Measurements from ENCODE around the gene BTBD16.

Gene BTBD16

DNA sequence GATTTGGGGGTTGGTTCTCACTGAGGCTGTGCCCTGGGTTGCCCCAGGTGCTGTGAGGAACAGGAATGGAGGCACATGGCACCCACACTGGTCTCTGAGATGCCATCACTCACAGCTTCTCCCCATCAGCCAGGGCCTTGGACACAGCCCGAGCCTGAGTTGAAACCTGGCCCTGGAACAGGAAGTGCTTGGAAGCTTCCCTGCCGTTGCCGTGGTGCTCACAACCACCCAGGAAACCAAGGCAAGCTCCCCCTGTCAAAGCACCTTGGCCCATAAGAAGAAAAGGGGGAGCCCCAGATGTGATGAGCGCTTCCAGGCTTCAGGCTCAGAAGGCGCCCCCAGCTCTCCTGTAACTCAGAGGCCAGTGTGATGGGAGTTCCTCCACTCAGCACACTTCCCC is at the start of gene BTBD16:
Gene BTBD16, plus strand, starts transcription at position 221 of the 400 bp plus-strand sequence. CDS start 3,786 bp downstream, outside the sequence.
- no peak for DNase-seq

DNA sequence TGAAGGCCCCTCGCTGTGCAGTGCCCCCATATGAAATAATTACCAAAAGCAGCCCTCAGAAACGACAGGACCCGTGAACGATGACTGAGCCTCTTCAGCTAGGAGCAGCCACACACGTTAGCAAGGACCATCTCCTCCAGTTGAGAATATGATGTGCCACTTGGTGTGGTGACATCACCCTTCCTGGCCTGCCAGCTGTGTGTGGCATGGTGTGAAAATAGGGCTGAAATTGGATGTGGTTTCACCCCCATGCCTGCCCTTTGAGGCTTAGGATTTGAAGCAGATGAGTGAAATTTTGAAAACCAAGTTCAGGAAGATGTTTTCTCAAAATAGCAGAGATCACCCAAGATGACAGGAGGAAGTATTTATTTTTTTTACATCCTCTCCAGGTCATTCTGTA is 49.1 kb upstream of the BTBD16 start:
- no peak for DNase-seq

- no peak for DNase-seq
Measured at GRCh38 chr10:122222638-122223037, 48.5 kb upstream of the BTBD16 start.

DNA sequence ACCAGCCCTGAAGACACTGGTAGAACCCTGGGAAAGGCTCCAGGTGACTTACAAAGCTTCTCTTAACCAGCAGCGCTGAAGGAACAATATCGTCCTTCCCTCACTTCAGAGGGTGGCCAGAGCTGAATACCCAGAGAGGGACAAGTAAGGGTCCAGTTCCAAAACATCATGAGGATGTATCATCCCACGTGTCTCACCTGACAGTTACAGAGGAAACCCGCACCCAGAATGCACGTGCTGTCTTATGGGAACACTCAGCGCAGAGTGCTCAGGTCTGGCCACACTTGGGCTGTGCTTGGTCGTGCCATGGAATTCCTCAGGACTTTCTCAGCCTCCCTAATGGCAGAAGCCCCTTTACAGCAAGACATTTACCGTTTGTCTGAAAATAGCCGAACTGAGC is 46.9 kb upstream of the BTBD16 start:
- no peak for DNase-seq

DNA sequence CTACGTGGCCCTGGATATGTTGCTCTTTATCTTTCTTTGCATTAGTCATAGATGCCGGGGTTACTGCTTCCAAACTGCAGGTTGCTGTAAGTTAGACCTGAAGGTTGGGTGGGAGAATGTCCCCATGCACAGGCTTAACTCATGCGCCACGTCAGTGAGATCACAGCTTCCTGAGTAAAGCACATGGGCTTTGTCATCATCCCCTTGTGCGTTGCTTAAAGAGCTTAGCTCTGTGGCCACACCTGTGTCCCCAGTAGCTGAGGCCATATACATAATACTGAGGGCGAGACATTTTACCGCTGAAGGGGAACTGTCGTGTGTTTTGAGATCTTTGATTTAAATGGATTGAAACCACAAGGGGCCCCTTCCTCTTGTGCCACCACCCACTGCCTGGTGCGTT is 45.8 kb upstream of the BTBD16 start:
- DNase-seq = no peak

DNA sequence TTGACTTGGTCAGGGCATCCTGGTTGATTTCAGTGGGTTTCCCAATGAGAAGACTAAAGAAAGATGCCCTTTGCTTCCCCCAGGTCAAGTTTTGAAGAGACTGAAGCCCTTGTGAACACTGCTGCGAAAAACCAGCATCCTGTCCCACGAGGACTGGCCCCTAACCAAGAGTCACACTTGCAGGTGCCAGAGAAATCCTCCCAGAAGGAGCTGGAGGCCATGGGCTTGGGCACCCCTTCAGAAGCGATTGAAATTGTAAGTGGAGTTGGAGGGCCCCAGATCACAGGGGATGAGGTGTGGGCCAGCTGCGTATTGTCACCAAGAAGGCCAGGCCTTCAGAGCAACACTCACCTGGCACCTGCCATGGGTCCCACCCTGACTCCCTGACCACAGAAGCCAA is 43.3 kb upstream of the BTBD16 start:
- DNase-seq = no peak

DNA sequence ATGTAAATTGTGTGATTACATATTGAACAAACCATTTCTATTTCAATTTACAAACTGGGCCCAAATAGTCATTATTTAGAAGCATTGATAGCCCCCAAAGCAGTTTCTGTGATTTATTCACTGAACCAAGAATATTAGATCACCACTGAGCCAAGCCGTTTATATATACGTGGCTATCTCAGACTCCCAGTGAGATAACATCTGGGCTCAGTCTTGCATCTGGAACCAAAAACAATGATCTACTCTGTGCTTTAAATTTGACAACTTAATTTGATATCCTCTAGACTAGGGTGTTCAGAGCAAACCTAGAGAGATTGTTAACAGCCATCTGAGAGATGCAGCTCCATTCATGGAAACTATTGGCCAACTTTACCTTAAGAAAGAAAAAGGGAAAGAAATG is 41.4 kb upstream of the BTBD16 start:
- DNase-seq = no peak

- no peak for DNase-seq
Measured at GRCh38 chr10:122230222-122230621, 40.9 kb upstream of the BTBD16 start.

- DNase-seq = no peak
Measured at GRCh38 chr10:122232769-122233168, 38.3 kb upstream of the BTBD16 start.

- no peak for DNase-seq
Measured at GRCh38 chr10:122233857-122234348, 37.2 kb upstream of the BTBD16 start.

DNA sequence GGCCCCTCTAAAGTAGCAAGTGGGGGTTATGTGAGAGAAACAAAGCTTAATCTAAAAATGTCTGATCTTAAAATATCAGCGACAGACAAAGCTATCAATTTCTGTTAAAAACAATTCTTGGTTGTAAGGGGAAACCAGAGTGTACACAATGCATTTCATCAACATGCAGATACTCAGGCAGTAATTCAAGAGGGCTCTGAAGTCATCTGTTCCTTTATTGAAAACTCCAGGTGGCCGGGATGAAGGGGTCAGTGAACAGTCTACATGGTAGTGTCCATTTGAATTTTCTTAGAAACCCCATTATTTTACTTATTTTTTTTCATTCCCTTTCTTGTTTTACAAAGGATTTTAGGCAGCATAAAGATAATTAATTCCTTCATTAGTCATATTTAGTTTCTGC is 36.7 kb upstream of the BTBD16 start:
- no peak for DNase-seq

DNA sequence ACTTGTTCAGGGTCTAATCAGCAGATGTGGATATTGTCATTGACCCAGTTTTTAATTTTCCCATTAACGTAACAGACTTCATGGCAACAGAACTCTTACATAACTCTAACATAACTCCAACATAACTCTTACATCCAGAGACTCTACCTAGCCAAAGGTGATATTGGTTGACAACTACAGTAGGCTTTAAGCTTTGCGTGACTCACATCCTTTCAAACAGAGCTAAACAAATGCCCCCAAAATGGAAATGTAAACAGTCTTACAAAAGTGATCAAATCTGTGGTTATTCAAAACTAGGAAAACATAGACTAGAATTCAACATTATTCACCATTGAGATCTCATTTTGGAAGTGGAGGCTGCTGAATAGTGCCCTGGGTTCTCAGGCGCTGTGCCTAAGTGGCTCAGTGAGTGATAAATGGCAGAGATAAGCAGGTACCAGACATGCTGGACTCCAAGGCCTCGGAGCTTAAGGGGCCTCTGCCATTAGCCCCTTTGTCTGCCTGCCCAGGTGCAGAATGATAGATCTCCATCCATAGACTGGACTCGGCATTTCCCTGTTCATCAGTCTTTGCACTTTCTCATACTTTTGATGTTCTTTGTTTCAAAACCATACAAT is 34.3 kb upstream of the BTBD16 start:
- no peak for DNase-seq

DNA sequence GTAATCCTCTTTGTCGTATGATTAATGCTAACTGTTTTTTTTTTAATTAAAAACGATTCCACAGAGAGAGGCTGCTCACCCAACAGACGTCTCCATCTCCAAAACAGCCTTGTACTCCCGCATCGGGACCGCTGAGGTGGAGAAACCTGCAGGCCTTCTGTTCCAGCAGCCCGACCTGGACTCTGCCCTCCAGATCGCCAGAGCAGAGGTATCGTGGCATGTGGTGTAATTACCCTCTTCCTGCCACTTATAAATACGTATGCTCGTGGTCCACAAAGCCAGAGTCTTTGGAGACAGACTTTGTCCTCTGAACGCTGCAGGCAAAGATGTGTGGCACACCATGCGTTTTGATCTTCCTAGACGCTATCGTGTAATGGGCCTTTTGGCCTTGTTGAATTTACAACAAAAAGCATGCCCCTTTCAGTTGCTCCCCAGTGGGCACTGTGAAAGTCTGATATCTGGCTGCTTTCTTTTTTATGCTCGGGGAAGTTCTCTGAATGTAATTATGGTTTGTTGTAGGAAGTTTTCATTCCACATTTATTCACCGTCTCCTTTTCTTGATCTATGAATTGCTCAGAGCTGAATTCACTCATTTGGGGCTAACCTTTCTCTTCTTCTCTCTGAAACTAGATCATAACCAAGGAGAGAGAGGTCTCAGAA is 33.6 kb upstream of the BTBD16 start:
- DNase-seq = no peak

GRCh38 chr10:122239578-122240257 is 31.4 kb upstream of the BTBD16 start:
- no peak for DNase-seq

GRCh38 chr10:122240401-122240800 is 30.7 kb upstream of the BTBD16 start:
- DNase-seq = no peak

- DNase-seq = no peak
Measured at GRCh38 chr10:122241836-122242235, 29.3 kb upstream of the BTBD16 start.

GRCh38 chr10:122243550-122243949 is 27.5 kb upstream of the BTBD16 start:
- DNase-seq = no peak

DNA sequence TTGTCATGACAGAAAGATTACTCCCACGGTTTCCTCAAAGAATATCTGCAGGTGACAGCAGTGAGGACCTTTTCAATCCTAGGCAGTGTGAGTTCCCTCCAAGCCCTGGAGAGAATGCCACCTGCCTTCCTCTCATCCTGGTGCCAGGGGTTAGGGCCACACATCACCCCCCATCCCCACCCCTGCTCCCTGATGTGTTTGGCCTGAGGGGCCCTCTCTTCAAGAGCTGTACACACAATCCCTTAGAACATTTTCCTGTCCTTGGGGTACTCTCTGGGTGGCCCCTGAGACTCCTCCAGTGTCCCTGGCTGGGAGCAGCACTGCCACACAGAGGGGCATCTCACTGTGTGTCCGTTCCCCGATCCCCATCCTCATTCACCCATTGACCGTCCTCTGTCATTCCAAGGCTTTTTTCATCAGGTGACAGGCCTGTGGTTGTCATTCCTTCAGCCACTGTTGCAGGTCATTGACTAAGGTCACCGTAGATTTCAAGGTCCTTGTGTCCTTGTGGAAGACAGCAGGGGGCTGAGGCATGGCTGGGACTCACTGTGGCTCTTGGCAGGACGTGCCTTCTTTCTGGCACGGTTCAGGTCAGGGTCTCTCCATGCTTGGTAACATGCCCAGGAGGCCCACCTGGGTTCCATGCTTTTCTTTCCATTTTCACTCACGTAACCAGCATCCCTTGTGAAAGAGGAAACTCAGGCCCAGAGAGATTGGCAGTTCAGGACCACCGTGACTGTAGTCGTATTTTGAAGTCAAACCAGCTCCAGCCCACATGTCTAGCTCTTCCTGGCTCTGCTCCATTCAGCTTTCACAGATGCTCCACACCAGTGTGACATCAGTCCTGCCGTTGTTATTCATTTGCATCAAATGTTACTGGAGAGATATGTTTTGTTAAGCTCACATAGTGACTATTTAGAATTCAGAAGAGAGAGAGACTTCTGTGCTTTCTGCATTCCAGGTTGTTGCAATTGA is 26.8 kb upstream of the BTBD16 start:
- no peak for DNase-seq

GRCh38 chr10:122245136-122245535 is 26.0 kb upstream of the BTBD16 start:
- DNase-seq = no peak

GRCh38 chr10:122245897-122246296 is 25.2 kb upstream of the BTBD16 start:
- DNase-seq = no peak

DNA sequence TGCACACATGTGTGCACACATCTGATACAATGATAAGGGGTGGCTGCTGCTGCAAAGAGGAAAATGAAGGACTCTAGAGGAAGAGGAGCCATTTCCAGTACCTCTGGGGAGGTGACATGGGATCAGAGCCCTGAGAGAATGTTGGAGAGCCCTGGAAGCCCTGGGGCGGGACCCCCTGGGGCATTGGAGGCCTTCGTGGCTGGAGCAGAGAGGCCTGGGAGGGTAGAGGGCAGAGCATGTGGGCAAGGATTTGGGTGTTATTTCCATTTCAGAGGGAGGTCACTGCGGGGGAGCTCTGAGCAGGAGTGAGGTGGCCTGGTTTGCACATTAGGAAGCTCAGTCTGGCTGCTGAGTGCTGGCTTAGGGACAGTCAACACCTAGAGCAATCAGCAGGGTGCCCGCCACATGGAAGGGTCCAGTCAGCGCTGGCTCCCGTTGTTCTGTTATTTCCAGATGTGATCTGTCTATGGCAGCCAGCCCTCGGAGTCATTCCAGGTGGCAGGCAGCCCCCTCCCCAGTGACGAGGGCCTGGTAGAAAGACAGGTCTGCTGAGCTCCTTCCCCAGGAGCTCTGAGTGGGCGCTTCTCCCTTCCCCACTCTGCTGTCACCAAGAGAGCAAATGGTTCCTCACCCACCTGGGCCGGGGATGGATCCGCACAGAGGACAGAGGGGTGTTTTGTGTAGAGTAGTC is 24.1 kb upstream of the BTBD16 start:
- DNase-seq = no peak
